ENCODE measurements around the gene PIK3R5.

DNA sequence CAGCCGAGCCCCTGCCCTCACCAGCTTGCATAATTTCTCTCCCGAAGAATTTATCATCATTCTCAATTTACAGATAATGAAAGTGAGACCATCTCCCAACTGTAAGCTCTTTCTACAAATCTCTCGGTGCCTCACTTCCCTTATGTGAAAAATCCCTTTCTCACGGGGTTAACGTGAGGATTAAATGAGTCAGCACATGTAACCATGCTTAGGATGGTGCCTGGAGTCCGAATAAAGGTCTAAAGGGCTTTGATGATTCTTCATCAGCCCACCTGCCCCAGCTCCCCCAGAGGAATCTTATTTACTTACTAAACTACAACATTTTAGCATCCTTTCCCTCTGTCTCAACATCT, 73.2 kb downstream of the PIK3R5 start:
- TF ChIP-seq, protein P1, sequence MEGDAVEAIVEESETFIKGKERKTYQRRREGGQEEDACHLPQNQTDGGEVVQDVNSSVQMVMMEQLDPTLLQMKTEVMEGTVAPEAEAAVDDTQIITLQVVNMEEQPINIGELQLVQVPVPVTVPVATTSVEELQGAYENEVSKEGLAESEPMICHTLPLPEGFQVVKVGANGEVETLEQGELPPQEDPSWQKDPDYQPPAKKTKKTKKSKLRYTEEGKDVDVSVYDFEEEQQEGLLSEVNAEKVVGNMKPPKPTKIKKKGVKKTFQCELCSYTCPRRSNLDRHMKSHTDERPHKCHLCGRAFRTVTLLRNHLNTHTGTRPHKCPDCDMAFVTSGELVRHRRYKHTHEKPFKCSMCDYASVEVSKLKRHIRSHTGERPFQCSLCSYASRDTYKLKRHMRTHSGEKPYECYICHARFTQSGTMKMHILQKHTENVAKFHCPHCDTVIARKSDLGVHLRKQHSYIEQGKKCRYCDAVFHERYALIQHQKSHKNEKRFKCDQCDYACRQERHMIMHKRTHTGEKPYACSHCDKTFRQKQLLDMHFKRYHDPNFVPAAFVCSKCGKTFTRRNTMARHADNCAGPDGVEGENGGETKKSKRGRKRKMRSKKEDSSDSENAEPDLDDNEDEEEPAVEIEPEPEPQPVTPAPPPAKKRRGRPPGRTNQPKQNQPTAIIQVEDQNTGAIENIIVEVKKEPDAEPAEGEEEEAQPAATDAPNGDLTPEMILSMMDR (IDR thresholded peaks at IDR 0.05), result no peak
- no peak for TF ChIP-seq POLR2A (IDR thresholded peaks at IDR 0.05)
- TF ChIP-seq POLR2AphosphoS5 (IDR thresholded peaks at IDR 0.05), result no peak

All from stomach (tissue), 4 donors.